ENCODE data around the gene LRP4.

The LRP4 gene

DNA sequence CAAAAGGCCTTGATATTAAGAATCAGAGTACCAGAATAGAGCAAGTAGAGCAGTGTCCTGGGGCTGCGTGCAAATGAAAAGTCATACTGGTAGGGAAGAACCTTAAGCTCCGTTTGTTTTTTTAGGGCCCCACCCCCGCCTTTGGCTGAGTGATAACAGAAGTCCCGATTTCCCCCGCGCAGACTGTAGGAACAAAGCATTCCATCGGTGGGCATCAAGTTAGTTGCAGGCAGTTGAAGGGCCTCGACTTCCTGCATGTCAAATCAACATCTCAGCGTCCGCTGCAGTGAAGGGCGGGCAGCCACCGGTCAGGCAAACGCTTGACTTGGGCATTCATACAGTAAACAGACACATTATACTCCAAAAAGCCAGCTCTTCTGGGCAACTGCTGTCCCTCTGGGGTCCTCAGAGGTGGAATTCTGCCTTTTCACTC is 11.7 kb downstream of the LRP4 start:
- H3K27me3 ChIP-seq (ENCODE audit: insufficient read depth, low read length, poor library complexity, severe bottlenecking) = no peaks in the 10 kb centered on the region
- no peak overlapping the region for H2AFZ ChIP-seq (ENCODE audit: low read length)
- H3K9ac ChIP-seq (ENCODE audit: low read depth, low read length, poor library complexity, severe bottlenecking) = no peak overlapping the region
- no peak for TF ChIP-seq EZH2phosphoT487 (IDR thresholded peaks at IDR 0.05; ENCODE audit: borderline replicate concordance)
- no peak for TF ChIP-seq CTCF (conservative IDR thresholded peaks at IDR 0.05; ENCODE audit: low read length)
- H3K79me2 ChIP-seq (ENCODE audit: insufficient read depth, low read length) = no peaks in the 10 kb centered on the region
- H3K4me1 ChIP-seq (ENCODE audit: insufficient read depth, low read length, poor library complexity, severe bottlenecking) = peaks cover 23% of the 10 kb centered on the region
- H3K36me3 ChIP-seq (ENCODE audit: insufficient read depth, low read length) = no peaks in the 10 kb centered on the region
- no peak overlapping the region for H3K4me3 ChIP-seq (ENCODE audit: low read length, poor library complexity, severe bottlenecking)
- H3K4me2 ChIP-seq (ENCODE audit: low read depth, low read length, poor library complexity, severe bottlenecking) = no peak overlapping the region
- no peaks in the 10 kb centered on the region for H3K9me3 ChIP-seq (ENCODE audit: insufficient read depth, low read depth, low read length)
- no peaks in the 10 kb centered on the region for H3F3A ChIP-seq (ENCODE audit: low read depth)
- no peaks in the 10 kb centered on the region for H4K20me1 ChIP-seq (ENCODE audit: insufficient read depth, low read length, poor library complexity, severe bottlenecking)
- no peaks in the 10 kb centered on the region for H3K9me2 ChIP-seq (replicated peaks; ENCODE audit: low read depth, low read length)

DNA sequence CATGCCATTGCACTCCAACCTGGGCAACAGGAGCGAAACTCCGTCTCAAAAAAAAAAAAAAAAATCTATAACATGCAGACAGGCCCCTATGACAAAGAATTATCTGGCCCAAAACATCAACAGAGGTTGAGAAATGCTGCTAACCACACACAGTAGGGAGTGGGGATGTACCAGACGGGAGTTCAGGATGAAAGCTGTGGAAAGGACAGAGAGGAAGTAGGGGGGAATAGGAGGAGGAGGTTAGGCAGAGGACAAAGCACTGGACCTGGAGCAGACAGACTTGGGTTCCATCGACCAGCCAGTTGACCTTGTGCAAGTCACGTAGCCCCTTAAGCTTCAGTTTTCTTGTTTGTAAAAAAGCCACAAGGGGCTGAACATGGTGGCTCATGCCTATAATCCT is 12.5 kb downstream of the LRP4 start:
- Histone ChIP-seq H4K20me1 (ENCODE audit: insufficient read depth, low read length, poor library complexity, severe bottlenecking) (no peaks in the 10 kb centered on the region), H3K9ac (ENCODE audit: low read depth, low read length, poor library complexity, severe bottlenecking) (peak overlapping the region; percentile 35), H3K4me3 (ENCODE audit: low read length, poor library complexity, severe bottlenecking) (no peak overlapping the region), H3K4me1 (ENCODE audit: insufficient read depth, low read length, poor library complexity, severe bottlenecking) (peaks cover 20% of the 10 kb centered on the region), H3K9me2 (replicated peaks; ENCODE audit: low read depth, low read length) (no peaks in the 10 kb centered on the region), H3K4me2 (ENCODE audit: low read depth, low read length, poor library complexity, severe bottlenecking) (no peak overlapping the region), H3K79me2 (ENCODE audit: insufficient read depth, low read length) (no peaks in the 10 kb centered on the region), H2AFZ (ENCODE audit: low read length) (no peak overlapping the region), H3K9me3 (ENCODE audit: insufficient read depth, low read depth, low read length) (no peaks in the 10 kb centered on the region), H3F3A (ENCODE audit: low read depth) (no peaks in the 10 kb centered on the region), H3K36me3 (ENCODE audit: insufficient read depth, low read length) (no peaks in the 10 kb centered on the region), H3K27me3 (ENCODE audit: insufficient read depth, low read length, poor library complexity, severe bottlenecking) (no peaks in the 10 kb centered on the region)
- TF ChIP-seq EZH2phosphoT487 (IDR thresholded peaks at IDR 0.05; ENCODE audit: borderline replicate concordance) (no peak), CTCF (conservative IDR thresholded peaks at IDR 0.05; ENCODE audit: low read length) (no peak)

DNA sequence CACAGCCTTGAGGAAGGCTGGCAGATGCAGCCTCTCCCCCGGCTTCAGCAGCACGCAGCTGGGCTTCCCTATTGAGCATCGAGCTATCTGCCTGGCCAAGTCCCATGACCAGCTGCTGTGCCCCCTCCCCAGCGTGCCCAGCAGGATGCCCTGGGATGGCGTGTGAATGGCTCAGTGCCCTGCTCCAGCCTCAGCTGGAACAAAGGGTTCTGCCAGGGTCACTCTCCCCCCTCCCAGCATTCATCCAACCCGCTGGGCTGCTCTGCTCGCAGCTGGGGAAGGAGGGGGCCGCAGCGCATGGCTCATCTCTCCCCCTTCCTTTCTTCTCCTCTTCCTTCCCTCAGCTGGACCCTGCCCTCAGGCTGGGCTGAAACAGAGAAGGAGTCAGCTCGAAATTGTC is 14.5 kb downstream of the LRP4 start:
- Histone ChIP-seq H3K9me2 (replicated peaks; ENCODE audit: low read depth, low read length) (no peaks in the 10 kb centered on the region), H3K79me2 (ENCODE audit: insufficient read depth, low read length) (no peaks in the 10 kb centered on the region), H3K4me1 (ENCODE audit: insufficient read depth, low read length, poor library complexity, severe bottlenecking) (peaks cover 20% of the 10 kb centered on the region), H3K9ac (ENCODE audit: low read depth, low read length, poor library complexity, severe bottlenecking) (peak overlapping the region; percentile 41), H3K27me3 (ENCODE audit: insufficient read depth, low read length, poor library complexity, severe bottlenecking) (no peaks in the 10 kb centered on the region), H2AFZ (ENCODE audit: low read length) (no peak overlapping the region), H3K4me2 (ENCODE audit: low read depth, low read length, poor library complexity, severe bottlenecking) (no peak overlapping the region), H3K36me3 (ENCODE audit: insufficient read depth, low read length) (no peaks in the 10 kb centered on the region), H3F3A (ENCODE audit: low read depth) (no peaks in the 10 kb centered on the region), H3K9me3 (ENCODE audit: insufficient read depth, low read depth, low read length) (no peaks in the 10 kb centered on the region), H3K4me3 (ENCODE audit: low read length, poor library complexity, severe bottlenecking) (no peak overlapping the region), H4K20me1 (ENCODE audit: insufficient read depth, low read length, poor library complexity, severe bottlenecking) (no peaks in the 10 kb centered on the region)
- TF ChIP-seq EZH2phosphoT487 (IDR thresholded peaks at IDR 0.05; ENCODE audit: borderline replicate concordance) (no peak), CTCF (conservative IDR thresholded peaks at IDR 0.05; ENCODE audit: low read length) (no peak)

Measured in Loucy (cell line).